Non-pigmented ciliary epithelial cell (primary cell): ENCODE data around the gene CDH4.

Source experiments
- DNase-seq: peaks from one replicate; pipeline ENCODE4 v3.0.0-alpha.2; 2010; ENCODE audit warnings: low read depth

The CDH4 gene

GRCh38 chr20:61284752-61285151 is 32.7 kb downstream of the CDH4 start:
- no peak for DNase-seq

DNA sequence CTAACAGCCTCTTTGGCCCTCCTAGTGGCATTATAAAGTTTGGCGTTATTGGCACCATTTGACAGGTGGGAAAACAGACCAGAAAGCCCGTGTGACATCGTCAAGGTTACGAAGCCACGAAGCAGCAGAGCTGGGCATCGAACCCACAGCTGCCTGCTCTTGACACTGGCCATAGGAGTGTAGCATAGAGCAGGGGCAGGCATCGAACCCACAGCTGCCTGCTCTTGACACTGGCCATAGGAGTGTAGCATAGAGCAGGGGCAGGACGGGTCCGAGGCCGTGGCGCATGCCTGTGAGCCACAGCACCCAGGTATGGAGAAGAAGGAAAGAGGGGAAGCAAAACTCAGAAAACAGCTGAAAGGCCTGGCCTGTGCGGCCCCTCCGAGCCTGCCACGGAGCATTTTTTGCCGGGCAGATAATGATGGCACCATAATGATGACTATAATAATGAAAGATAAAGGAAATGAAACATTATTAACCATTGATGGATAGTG is 33.1 kb downstream of the CDH4 start:
- no peak for DNase-seq

DNA sequence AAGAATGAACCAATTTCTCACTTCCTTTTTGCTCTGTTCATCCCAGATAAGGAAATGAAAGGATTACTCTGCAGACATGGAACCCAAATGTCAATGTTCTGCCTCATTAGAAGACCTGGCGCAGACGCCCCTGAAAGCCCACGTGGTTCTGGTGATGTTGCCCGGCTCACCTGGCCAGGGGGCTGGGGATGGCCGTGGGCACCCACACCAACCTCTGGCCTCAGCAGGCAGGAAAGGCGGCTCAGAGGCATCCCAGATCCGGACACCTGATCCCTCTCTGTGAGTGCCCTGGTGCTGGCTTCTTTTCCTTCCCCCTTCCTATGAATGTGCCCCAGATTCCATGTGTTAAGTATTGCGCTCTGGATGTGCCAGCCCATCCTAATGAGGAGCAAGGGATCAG is 33.6 kb downstream of the CDH4 start:
- DNase-seq = no peak

GRCh38 chr20:61287583-61288275 is 35.7 kb downstream of the CDH4 start:
- DNase-seq = no peak

DNA sequence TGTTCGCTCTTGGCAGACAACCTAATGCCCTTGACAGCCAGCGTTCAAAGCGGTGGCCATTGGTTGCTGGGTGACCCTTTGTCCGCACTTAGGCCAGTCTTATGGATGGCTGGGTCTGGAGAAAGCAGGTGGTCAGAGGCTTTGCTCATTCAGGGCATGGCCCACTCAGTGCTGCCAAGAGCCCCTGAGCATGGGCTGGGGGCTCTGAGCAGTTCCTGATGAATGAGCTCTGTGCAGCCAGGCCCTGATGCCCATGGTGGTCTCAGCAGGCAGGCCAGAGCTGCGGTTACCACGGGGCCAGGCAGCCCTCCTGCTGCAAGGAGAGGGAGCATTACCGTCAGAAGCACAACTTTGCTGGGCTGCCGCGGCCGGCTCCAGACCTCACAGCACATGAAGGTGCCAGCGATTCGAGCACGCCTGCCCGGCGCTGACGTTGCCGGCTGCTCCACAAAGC is 36.3 kb downstream of the CDH4 start:
- no peak for DNase-seq

- DNase-seq = no peak
These were observed 37.1 kb downstream of the CDH4 start for GRCh38 chr20:61289166-61289565.

DNA sequence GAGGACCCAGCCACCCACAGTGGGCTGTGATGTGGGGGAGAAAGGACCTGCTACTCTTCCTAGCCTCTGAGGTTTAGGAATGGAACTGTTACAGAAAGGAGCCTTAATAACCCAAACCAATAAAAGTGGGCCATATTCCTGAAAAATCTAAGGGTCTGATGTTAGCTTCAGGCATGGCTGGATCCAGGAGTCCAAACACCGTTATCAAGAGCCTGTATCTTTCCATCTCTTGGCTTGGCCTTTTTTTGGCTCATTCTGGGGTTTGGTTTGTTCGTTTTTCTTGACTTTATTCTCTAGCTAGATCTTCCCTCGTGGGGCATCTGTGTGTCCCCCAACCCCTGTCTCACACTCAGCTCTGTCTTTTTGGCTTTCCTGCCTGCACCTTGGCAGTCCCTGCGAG is 38.7 kb downstream of the CDH4 start:
- DNase-seq = no peak

- DNase-seq = no peak
These were observed 39.2 kb downstream of the CDH4 start for GRCh38 chr20:61291166-61291829.

DNA sequence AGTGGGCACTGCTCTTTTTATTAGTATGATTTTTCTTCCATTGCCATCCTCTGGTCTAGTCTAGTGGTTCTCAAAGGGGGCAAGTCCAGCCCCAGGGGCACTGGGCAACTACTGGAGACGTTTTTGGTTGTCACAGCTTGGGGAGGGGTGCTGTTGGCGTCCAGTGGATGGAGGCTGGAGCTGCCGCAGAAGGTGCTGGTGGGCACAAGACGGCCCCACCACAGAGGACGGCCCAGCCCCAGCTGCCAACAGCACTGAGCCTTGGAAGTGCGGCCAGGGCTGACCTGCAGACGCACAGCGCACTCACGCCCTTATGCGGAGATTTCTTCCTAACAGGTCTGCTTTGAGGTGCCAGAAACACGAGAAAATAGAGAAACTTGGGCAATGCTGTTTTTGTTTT is 40.3 kb downstream of the CDH4 start:
- DNase-seq = no peak

- DNase-seq = no peak
These were observed 41.0 kb downstream of the CDH4 start for GRCh38 chr20:61292821-61293612.

DNA sequence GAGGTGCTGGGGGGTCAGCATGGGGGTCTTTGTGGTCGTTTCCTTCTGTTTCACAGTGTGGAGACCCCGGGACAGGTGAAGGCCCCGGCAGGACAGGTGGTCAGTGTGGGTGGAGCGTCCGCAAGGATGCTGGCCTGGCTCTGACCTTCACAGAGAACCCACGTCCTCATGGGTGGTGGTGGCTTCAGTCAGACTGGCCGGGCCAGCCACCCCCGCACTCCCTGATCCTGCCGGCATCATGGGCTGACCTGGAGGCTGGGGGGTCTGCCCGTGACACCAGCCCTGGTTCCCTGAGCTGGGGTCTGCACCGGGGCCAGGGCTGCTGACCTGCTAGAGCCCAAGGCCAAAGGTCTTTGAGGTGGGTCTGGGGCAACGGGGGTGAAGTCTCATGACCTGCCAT is 41.9 kb downstream of the CDH4 start:
- DNase-seq = no peak

DNA sequence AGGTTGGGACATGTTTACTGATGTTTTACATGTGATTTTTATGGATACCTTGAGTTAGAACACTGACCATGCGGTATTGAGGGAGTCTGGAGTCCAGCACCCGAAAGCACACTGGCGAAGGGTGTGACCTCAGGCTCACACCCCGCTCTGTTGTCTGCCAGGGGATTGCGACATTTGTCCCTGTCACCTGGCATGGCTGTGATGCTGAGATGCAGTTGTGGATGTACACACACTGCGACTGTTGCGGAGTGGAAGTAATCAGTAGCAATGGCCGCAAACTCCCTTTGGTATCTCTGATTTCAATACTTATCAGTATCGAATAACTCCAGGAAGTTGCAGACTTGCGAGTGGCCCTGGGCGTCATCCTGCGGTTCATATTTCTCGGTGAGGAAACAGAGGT is 43.2 kb downstream of the CDH4 start:
- DNase-seq = no peak

GRCh38 chr20:61295682-61296628 is 43.9 kb downstream of the CDH4 start:
- no peak for DNase-seq

DNA sequence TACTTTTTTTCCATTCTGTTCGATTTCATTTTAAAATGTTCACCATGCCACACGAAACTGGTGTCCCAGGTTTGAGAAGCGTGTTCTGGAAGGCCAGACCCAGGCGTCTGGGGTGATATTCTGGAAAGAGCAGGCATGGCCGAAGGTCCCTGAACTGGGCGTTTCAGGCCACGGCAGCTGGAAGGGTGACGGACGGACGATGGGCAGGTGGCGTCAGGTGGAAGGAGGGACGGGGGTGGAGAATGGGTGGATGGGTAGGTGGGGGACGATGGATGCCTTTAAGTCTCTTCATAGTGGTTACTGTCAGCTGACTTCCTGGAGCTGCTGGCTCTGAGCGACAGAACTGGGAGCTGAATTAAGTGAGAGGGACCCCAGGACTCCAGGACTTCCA is 44.6 kb downstream of the CDH4 start:
- no peak for DNase-seq

GRCh38 chr20:61297491-61297890 is 45.4 kb downstream of the CDH4 start:
- no peak for DNase-seq

DNA sequence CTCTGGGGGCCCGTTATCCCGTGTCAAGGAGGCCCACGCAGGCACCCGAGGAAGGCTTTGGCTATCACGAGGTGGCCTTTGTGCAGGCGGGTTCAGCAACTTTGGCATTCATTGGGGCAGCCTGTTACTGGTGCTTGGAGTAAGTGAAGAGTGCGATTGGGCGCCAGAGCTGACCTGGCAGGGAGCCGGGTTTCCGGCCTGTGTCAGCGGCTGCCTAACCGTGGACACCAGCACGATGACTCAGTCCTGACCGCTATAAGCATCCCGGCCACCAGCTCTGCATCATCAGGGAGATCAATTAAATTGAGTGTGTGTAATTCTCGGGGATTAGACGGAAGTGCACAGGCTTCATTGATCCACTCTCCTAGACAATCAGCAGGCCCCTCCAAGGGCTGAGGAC is 45.9 kb downstream of the CDH4 start:
- DNase-seq = peak; percentile 13

DNA sequence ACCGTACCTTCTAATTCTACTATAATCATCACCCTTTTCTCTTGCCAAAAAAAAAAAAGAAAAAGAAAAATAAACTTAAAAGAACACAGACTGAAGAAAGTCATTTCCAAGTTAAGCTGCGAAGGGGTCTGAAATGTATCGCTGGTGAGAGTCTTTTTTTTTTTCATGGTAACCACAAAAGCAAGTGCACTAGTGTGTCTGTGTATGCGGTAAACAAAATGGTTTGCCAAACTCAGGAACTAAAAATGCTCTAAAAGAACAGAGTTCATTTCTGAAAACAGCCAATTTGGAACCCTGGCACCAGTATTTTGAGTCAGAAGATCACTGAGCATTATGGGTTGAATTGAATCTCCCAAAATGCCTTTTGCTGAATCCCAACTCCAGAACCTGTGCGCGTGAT is 46.6 kb downstream of the CDH4 start:
- DNase-seq = no peak

DNA sequence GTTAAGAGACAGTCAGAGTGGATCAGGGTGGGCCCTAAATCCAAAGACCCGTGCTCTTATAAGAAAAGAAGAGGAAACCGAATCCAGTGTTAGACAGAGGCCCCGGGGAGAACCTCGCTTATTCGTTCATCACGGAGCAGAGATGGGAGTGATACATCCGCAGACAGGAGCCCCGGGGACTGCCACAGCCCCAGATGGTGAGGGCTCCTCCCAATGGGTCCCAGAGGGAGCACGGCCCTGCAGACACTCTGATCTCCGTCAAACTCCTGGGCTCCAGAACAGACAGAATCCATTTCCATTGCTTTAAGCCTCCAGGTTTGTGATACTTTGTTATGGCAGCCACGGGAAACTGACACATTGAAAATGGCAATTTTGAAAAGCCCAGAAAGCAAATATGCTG is 47.0 kb downstream of the CDH4 start:
- DNase-seq = no peak

- no peak for DNase-seq
These were observed 47.6 kb downstream of the CDH4 start for GRCh38 chr20:61299618-61300017.

- no peak for DNase-seq
These were observed 48.2 kb downstream of the CDH4 start for GRCh38 chr20:61300293-61300692.

DNA sequence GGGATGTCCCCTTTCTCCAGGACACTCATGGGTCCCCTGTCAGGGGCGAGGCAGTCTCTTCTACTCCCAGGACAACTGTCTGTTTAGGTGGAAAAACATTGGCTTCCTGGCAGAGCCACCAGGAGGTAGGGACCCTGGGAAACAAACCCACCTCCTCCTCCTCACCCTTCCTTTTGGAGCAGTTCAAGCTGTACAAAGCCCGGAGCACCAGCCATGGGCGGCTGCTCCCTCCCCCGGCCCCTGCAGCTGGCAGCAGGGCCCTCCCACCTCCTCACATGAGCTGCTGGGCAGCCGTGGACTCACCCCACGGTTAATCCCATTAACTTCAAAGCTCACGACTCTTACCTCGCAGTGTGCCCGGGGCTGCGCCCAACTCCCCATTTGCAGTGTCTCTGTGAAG is 48.6 kb downstream of the CDH4 start:
- no peak for DNase-seq
